Skin of body (tissue), 2 donors: ENCODE data around the gene CCDC85C. TPM values are rescaled to one million over a fixed set of nuclear protein-coding genes. Genes with fewer than 3 reads are reported as not detected.

Source experiments
- DNase-seq: peaks from one replicate; lab custom pipeline; 2025; lab: John Stamatoyannopoulos, UW
- total RNA-seq: library from RNA; depleted of rRNA; stranded (reverse); fragments of >200 nt; gene quantifications from one replicate; pipeline ENCODE4 v1.2.3, GENCODE V29; 2014

CCDC85C gene
- total RNA-seq, 1 donor from 2014 or later = 7.0 TPM

DNA sequence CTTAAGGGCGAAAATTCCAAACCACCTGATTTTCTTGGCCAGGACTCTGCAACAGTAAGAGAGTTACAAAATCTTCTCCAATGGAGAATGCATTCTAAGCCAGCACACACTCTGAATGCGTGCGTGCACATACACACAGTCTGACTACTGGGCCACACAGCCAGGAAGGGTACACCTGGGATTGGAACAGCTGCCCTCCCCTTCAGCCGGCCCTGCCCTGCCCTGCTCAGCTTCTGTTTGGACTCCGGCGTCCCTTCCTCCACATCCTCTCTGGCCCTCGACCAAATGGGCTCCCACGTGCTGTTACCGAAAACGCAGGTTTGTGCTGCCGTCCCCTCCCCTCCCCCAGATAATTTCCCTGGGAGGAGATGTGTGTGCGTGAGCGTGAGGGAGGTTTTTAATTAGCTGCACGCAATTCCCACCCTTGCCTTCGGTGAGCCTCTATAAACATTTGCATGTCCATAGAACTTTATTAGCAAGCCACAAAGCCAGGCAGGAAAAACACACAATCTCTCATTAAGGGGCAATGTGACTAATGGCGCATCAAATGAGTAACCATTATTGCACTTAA is 79.8 kb downstream of the CCDC85C start:
- DNase-seq = no peak

DNA sequence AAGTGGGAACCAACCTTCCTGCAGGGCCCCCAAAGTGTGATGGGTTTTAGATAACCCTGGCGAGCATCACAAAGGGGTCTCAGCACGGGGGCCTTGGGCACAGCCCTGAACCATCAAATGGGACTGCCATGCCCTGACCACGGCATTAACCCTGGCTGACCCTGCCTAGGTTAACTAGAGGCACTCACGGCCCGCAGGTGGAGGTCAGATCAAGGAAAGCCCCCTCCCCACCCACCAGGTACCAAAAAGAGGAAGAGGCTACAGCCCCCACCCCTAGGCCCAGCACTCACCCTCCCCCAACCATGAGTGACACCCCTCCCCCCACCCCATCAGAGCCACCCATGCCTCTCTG is 80.3 kb downstream of the CCDC85C start:
- no peak for DNase-seq

DNA sequence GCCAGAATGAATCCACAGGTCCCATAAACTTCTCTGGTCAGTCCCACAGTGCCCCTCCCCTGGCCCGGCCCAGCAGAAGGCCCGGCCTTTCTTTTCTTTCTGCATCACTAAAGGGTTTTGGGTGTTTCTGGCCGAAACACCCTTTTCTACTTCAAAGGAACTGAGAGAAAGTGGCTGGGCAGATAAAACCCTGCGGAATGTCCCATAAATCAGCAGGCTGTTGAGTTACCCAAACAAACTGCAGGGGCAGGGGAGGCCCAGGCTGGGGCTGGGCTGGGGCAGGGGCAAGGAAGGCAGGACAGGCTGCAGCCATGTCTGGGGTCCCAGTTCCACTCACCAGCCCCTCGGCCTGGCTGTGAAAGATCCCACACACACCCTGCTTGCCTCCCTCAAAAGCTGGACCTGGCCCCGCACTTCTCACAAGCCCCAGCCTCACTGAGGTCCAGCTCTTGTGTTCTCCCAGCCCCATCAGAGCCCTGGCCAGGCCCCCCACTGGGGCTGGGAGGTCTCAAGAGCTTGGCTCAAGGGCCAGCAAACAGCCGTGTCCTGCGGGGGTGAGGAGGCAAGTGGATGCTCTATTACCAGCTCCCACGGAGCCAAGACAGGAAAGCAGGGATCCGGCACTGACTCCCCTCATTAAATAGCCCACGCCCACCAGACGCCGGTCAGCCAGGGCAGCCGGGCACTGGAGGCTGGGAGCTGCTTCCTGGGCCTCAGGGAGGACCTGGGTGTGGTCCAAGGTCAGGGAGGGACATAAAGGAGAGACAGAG is 80.9 kb downstream of the CCDC85C start:
- no peak for DNase-seq

DNA sequence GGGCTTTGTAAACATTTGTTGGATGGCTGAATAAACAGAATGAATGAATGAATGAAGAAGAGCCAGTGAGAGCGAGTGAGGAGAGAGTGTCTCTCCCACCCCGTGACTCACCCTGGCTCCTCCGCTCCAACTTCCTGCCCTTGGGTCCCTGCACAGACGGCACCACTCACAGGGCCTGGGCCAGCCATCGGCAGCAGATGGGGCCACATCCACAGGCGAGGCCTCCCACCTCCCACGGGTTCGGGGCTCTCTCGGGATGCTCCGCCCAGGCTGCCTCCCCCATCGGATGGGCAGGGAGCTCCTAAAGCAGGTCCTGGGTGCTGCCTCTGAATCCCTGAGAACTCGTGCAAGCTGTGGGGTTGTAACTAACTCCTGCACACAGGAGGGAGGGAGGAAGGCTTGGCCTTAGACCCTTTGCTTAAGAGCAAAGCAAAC is 81.5 kb downstream of the CCDC85C start:
- no peak for DNase-seq

DNA sequence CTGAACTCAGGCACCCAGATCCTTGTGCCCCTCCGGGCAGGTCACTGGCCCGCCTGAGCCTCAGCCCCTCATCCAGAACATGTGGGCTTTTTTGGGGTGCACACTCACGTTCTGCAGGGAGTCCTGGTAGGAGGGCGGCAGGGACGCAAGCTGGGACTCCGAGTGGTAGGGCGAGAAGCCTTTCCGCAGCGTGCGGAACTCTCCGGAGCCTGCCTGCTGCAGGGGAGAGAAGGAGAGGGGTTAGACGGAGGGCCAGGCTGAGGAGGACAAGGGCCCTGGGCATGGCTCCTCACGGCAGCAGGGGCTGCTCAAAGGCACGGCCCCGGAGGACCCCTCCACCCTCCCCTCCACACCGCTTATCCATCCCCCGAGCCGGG is 82.0 kb downstream of the CCDC85C start:
- no peak for DNase-seq

DNA sequence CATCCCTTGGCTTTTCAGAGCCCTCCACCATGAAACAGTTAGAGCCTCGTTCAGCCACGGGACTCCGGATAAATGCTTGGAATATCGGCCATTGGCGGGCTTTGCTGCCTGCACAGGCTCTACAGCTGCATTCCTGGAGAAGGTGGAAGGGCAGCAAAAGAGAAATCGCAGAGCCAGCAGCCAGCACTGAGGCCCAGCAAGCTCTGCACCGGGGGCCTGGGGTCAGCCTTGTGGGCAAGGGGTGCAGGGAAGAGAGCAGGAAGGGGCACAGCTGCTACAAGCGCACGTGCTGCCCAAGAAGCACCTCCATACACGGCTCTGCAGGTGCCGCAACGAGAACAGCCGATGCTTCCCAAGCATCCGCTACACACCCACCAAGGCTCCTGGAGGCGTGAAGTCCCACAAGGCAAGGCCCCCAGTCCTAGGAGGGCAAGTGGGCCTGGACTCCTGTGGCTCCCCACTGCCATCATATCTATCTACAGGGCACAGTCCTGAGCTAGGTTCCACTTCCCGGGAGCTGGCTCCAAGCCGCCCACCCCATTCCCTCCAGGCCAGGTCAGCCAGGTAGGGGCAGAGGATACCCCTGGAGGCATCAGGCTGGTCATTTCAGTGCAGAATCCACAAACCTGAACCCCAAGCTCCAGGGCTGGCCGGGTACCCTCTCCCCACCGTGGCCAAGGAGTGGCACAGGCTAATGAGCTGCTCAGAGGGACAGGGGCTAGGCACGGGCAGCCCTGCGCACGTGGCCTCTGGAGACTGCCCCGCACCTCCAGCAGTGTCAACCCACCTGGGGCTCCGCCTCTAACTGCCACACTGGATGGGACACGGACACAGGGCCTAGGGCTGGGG is 82.6 kb downstream of the CCDC85C start:
- no peak for DNase-seq

DNA sequence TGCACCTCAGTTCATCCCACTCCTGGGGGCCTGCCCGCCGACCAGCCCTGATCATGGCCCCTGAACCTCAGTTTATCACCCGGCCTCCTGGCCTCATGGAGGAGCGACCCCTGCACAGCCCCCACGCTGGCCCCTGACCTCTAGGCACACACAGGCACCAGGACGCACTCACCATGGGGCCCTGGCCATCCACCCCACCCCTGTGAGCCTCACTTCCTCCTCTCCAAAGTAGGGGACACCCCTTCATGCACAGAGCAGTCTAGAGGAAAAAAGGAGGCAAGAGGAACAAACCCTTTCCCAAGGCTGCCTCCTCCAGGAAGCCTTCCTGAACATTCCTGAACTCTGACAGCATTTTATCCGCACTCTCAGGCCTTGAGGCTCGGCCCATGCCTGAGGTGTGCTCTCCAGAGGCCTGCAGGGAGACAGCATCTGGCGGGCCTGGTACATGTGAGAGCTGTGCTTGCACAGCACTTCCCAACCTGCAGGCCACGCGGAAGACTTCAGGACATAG is 83.4 kb downstream of the CCDC85C start:
- no peak for DNase-seq

DNA sequence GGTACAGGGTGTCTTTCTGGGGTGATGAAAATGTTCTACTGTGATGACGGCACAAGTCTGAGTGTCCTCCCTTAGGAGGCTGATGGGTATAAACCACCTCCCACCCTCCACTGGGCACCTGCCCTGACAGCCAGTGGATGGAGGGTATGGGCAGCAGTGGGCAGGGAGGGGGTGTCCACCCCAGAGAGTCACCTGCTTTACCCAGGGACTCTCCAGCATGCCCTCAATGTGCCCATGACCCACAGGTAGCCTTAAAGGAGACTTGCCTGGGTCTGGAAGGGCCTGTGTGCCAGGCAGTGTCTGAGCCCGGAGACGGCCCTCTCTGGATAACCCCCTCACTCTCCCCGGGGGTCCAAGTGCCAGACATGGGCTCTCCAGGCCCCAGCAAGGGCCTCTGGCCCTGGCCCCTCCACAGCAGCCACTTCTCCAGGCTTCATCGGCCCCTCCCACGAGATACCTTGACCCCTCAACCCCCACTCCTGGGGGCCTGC is 84.0 kb downstream of the CCDC85C start:
- DNase-seq = no peak

DNA sequence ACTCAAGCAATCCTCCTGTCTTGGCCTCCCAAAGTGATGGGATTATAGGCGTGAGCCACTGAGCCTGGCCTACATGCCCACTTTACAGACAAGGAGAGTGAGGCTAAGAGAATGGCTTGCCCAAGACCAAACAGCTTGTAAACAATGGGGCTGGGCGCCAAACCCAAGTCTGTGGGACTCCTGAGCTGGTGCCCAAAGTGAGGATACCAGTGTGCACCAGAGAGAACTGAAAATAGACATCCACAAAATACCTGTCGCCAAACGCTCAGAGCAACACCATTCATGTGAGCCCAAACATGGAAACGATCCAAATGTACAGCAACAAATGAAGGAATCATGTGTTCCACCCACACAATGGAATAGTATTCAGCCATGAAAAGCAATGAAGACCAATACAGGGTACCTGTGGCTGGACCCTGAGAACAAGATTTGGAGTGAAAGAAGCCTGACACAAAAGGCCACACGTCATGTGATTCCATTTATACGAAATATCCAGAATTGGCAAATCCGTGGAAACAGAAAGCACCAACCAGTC is 84.6 kb downstream of the CCDC85C start:
- DNase-seq = no peak

DNA sequence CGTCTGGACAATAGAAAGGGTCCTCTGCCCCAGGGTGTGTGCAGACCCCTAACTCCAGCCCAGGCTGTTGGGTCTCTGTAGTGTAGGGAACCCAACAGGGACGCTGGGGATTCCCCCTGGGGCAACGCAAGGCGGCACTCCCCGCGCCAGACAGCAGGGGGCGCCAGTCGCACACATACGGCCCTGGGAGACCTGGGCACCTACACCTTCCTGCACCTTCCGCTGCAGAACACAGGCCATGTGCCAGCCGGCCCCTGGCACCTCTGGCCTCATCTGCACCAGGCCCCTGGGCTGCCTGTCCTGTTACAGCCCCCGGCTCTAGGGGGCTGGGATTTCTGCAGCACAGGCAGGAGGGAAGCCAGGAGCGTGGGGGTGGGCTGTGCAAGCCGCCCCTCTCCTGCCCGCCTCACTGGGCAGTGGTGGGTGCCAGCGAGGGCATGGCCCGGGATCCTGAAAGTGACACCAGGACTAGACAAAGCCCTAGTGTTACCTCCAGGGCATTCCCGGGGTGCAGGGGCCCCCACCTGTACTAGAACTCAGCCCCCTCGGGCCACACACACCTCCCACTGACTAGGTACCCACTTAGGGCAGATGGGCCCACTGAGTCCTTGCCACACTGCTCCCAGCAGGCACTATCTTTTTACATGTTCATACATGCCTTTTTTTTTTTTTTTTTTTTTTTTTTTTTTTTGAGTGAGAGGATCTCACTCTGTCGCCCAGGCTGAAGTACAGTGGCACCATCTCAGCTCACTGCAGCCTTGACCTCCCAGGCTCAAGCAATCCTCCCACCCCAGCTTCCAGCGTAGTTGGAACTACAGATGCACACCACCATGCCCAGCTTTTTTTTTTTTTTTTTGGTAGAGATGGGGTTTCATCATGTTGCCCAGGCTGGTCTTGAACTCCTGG is 85.3 kb downstream of the CCDC85C start:
- DNase-seq = no peak

DNA sequence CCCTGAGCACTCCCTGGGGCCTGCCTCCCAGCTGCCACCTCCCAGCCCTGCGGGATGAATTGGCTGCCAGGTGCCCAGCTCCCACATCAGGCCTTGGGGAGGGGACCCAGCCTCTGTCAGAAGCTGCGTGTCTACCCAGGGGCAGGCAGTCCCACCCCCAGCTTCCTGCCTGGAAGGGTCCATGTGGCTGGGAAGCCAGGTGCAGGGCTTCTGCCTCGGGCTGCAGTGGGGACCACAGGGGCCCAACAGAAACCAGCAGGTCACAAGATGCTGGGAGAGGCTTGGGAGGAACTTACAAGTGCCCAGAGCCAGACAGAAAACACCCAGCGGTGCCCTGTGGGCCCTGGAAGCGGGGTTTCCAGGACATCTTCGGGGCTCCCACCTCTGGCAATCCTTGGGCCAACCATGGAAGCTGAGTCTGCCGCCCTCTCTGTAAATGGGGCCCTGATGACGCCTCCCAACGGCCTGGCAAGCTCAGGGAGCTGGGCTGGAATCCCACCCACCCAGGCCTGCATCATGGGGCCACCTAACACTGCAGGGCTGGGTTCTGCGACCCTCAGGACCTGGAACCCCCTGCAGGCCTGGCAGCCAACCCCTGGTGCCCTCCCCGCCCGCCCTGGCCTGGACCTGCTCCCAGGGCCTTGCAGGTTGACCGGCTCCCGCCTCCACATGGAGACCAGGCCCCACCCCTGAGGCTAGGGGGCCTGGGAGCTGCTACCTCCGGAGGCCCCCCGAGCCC is 86.2 kb downstream of the CCDC85C start:
- no peak for DNase-seq

DNA sequence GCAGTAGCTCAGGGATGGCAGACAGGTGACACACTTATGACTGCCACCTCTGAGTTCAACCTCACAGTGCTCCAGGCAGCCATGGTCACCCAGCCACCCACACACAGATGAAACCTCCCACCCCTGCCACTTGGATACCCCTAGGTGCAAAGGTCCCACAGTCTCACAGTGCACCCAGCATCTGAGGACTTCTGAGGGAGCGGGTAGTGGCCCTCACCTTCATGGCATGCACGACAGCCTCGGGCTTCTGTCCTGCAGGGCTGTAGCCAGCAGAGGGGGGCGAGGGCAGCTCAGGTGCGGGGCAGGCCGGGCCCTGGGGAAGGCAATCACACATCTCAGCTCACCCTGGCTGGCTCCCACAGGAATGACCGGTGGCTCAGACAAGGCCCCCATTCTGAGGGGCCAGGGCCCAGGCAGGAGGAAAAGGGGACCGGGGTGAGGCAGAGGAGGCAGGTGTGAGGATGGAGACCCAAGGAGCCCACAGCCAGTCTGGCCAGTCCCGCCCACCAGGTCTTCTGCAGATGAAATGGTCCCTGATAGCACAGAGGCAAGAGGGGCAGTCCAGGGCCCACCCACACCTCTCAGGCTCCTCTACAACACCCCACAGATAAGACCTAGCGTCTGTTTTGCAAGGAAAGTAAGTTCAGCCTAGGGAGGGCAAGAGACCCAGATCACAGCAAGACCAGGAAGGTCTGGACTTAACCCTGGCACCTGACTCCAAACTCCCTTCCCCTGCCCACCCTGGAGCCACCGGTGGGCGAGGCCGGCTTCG is 87.0 kb downstream of the CCDC85C start:
- no peak for DNase-seq

DNA sequence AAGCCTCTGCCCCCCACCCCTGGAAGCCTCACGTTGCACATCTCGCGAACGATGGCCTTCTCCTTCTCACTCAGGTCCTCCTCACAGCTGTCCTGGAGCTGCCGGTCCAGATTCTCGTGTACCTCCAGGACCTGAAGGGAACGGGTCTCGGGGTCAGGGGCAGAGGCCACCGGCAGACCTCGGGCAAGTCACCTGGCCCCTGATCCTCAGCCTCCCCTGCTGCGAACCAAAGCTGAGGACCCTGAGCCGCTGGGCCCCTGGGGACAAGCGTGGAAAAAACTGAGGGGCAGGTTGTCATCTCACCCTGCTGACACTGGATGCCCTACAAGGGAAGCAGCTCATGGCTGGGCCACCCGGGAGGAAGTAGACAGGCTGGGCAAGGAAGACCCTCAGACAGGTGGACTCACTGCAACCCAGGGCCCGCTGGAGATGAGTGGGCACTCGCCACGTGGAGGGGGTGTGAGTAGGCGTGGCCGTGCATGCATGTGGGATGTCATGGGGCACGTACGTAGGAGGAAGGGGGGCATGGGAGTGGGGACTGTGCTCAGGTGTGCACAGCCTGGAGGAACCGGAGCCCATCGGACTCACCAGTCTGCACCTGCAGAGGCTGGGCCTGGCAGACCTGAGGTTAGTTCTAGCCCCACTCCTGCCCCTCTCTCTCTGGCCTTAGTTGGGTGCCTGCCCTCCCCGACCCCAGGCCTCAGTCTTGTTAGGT is 87.7 kb downstream of the CCDC85C start:
- DNase-seq = no peak

DNA sequence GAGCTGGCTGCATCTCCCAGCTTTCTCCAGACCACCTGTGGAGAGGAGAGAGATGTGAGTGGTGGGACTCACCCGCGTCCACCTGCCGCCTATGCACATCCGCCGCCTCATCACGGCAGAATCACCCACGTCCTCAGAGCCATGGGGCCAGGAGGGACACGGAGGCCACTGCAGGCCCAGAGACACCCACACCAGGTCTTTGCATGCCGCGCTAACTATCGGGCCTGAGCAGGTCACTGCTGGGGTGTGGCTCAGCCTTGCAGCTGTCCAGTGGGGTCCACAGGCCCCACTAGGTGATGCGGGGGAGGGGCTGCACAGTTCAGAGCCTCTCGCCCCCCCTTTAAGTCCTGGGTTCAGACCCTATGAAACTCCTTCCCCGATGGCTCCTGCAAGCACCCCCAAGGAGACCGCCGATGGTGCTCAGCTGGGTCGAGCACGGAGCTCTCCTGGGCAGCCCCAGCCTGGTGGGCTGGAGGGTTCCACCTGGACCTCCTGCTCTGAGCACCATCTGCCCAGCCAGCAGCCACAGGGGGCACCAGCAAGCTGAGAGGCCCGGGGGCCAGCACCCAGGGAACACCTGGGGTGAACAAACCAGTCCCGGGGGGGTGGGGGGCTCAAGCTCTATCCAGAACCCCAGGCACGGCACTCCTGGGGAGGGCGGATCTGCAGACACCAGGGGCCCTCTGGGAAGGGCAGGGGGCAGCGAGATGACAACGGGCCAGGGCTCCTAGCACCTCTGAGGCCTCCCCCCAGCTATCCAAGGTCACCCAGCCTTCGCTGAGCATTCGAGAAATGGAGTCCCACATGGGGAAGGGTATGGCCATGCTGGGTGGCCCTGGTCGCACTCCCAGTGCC is 88.5 kb downstream of the CCDC85C start:
- DNase-seq = no peak

DNA sequence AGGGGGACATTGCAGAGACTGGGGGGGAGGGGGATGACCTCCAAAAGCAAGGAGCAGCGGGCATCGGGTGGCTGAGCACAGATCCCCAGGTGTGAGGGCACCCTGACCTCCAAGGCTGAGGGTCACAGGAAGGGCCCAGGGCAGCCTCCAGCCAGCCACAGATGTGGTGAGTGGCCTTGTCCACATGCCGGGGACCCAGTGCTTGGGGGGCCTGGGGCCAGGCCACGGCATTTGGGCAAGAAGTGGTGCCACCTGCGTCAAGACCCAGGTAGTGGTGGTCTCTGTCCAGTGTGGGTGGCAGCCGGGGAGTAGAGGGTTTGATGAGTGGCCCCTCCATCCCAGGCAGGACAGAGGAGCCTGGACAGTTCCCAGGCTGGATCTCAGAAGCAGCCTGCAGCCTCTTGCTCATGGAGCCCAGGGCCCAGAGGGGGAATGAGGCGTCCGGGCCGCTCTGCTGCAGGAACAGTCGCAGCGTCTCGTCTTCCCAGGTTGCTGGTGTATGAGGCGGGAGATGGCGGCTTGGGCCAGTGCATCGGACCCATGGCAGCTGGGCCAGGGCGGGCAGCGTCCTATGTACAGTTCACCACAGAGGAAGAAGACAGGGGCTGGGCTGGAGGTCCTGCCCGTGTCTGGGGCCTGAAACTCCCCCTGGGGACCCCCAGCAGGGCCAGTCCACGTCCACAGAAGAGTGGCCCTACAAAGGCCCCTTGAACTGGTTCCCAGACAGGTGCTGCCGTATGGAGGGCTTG is 89.3 kb downstream of the CCDC85C start:
- no peak for DNase-seq

DNA sequence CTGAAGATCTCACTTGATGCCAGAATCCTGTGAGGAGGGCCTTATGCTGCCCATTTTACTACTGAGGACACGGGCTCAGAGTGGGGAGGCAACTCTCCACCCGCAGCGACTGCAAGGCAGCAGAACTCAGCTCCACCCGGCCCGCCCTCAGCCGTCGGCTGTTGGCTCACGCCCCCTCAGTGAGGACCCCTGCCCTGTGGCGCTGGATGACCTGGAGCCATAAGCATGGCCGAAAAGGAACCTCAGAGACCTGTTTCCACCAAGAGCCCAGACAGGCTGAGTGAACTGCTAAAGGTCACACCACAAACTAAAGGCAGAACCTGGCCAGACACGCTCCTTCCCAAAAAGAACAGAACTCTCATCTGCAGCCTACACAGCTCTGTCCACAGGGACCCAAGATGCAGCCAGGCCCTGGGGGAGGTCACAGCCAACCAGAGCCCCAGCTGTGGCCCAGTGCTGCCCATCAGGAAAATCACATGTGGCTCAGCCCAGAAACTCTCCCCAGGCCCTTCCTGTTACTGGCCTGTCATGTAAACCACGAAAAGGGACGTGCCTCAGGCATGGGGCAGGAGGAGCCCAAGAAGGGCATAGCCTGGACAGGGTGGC is 90.0 kb downstream of the CCDC85C start:
- no peak for DNase-seq
